ENCODE measurements around the gene SAGE1.
A peak's percentile ranks its signal among the peaks of the same experiment; 100 is the strongest.
"Not testable (repeated sequence)": the region's sequence is repeated elsewhere in the genome, so short reads cannot be mapped to it uniquely, and the experiment has no call there.

The SAGE1 gene

DNA sequence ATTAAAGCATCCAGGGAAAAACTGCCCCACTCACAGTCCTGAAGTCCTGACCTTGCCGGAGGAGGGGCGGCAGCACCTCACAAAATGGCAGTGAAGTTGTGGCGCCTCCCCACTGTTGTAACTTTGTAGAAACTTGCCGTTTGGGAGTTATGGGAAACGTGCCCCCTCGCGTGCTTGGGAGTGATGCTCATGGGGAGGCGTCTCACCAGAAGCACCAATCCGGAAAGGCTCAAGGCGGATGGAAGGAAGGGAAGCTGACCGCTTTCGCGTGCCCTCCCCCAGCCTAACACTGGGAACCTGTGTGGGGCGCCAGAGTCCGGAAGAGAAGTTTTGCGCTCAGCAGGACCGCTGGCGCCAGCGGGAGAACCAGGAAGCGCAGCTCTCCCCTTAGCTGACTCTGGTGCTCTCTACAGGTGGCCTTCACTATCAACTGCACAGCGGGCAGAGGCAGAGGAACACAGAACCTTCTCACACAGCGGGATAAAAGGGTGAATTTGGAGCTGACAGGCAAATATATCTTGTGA is at the start of gene SAGE1, which contains the start of gene CT45A10:
Gene SAGE1 (plus strand): TSS at position 423 of the 524 bp plus-strand sequence. CDS start 2,527 bp downstream, outside the sequence.
Gene CT45A10 (minus strand): TSS at position 151 of the 524 bp plus-strand sequence. CDS start 8,100 bp downstream, outside the sequence.
- no peak for DNase-seq (ENCODE audit: low read depth)

GRCh38 chrX:135854438-135854837 is 39.1 kb upstream of the SAGE1 start, which contains the start of gene CT45A8:
CT45A8 (minus strand) TSS chrX:135854538; CDS start chrX:135850783, 3,755 bp downstream.
- not testable (repeated sequence) for DNase-seq (ENCODE audit: low read depth)

DNA sequence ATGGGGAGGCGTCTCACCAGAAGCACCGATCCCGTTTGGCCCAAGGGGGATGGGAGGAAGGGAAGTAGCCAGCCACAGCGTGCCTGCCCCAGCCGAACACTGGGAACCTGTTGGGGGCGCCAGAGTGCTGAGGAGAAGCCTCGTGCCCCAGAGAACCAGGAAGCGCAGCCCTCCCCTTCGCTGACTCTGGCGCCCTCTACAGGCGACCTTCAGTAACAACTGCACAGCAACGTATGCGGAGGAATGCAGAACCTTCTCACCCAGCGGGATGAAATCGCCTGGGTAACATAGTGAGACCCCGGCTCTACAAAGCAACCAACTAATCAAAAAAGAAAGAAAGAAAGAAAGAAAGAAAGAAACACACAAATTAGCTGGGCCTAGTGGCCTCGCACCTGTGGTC is 21.8 kb upstream of the SAGE1 start, which contains the start of gene CT45A9:
Gene CT45A9 (minus strand): TSS at position 101 of the 400 bp plus-strand sequence. CDS start 3,751 bp downstream, outside the sequence.
- DNase-seq (ENCODE audit: low read depth) = not testable (repeated sequence)

DNA sequence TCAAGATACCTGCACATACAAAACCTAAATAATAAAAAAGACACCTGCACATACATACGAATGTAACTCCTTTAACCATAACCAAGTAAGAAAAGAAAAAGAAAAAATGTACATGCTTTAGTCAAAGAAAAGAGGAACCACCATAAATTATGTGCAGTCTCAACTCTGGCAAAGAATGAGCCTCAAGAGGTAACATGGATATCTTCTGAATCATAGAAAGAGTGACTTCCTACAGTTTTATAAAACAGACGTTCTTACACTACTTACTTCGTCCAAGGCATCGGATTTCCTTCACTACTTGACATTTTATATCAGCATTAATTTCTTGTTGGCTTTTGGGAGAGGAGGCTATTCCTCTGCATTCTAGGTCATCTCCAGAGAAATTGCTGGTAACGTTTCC is 10.8 kb upstream of the SAGE1 start:
- DNase-seq (ENCODE audit: low read depth) = not testable (repeated sequence)

DNA sequence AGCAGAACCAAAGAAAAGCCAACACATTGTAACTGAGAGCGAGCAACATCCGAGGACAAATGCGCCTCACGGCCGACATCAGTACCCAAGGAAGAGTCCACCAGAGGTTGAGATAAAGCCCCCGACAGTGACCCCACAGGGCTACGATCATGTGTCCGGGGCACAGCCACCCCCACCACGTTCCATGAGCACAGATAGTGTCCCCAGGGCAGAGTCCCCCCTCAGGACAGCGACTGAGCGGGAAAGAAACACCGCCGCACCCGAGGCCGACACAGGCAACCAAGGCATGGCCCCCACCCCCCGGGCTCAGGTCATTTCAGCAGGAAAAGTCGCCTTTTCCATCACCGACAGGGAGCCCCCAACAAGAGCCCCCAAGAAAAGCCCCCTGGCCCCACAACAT is 5.3 kb upstream of the SAGE1 start:
- DNase-seq (ENCODE audit: low read depth) = not testable (repeated sequence)

DNA sequence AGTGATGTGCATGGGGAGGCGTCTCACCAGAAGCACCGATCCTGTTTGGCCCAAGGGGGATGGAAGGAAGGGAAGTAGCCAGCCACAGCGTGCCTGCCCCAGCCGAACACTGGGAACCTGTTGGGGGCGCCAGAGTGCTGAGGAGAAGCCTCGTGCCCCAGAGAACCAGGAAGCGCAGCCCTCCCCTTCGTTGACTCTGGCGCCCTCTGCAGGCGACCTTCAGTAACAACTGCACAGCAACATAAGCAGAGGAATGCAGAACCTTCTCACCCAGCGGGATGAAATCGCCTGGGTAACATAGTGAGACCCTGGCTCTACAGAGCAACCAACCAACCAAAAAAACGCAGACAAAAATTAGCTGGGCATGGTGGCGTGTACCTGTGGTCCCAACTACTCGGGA is 4.5 kb upstream of the SAGE1 start:
- DNase-seq (ENCODE audit: low read depth) = not testable (repeated sequence)

- no peak for DNase-seq (ENCODE audit: low read depth)
These were observed 3.4 kb upstream of the SAGE1 start for GRCh38 chrX:135890087-135890585.

GRCh38 chrX:135892781-135893180 is 735 bp upstream of the SAGE1 start:
- no peak for DNase-seq (ENCODE audit: low read depth)

DNA sequence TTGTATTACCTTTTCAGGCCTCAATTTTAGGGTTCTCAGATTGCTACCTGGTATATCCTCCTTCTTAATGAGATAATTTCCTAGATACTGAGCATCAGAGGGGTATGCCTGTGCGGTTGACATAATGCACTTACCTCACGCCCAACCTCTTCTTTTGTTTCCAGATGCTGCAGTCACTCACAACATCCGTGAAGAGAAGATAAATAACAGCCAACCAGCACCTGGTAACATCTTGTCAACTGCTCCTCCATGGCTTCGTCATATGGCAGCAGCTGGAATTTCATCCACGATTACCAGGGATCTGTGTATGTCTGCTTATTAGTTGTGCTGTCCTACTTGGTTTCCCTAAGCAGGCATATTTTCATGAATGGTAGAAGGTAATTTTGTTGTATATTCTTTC is 16.7 kb downstream of the SAGE1 start:
- no peak for DNase-seq (ENCODE audit: low read depth)

- DNase-seq (ENCODE audit: low read depth) = no peak
These were observed 20.9 kb downstream of the SAGE1 start for GRCh38 chrX:135914404-135914803.

- DNase-seq (ENCODE audit: low read depth) = not testable (repeated sequence)
These were observed 27.0 kb downstream of the SAGE1 start for GRCh38 chrX:135920516-135920915.

- DNase-seq (ENCODE audit: low read depth) = no peak
These were observed 29.8 kb downstream of the SAGE1 start for GRCh38 chrX:135923353-135923752.

DNA sequence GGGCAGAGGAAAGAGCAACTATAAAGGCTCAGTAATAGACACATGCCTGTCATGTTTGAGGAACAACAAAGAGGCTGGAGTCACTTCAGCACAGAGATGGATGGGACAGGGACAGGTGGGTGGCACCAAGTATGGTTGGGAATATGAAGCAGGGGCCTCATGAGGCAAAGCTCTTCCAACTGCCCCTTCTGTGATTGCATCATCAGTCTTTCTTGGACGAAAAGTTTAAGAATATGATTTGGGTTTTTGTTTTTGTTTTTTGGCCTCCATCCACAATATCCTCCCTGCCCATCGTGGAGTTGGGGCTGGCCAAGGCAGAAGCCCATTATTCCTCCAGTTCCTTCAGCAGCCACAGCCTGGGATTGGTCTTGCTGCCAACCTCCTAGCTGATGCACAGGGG is 34.4 kb downstream of the SAGE1 start:
- no peak for DNase-seq (ENCODE audit: low read depth)

DNA sequence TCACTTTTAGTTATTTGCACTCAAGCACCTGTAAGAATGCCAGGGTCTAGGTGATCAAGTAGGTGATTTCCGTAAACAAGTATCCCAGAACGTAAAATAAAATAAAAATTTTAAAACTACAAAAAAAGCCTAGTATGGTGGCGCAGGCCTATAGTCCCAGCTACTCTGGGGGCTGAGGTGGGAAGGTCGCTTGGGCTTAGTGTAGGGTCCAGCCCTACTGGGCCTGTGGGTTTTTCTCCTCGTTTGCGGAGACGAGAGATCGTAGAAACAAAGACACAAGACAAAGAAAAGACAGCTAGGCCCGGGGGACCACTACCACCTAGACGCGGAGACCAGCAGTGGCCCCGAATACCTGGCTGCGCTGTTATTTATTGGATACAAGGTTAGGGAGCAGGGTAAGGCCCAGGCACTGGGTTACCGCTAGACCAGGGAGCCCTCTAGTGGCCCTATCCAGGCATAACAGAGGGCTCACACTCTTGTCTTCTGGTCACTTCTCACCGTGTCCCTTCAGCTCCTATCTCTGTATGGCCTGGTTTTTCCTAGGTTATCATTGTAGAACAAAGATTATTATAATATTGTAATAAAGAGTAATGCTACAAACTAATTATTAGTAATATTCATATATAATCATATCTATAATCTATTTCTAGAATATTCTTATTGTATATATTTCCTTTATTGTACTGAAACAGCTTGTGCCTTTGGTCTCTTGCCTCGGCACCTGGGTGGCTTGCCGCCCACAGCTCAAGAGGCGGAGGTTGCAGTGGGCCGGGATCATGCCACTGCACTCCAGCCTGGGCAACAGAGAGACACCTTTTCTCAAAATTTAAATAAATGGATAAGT is 38.4 kb downstream of the SAGE1 start:
- DNase-seq (ENCODE audit: low read depth) = peak; percentile 14

GRCh38 chrX:135944486-135944885 is 51.0 kb downstream of the SAGE1 start:
- no peak for DNase-seq (ENCODE audit: low read depth)

DNA sequence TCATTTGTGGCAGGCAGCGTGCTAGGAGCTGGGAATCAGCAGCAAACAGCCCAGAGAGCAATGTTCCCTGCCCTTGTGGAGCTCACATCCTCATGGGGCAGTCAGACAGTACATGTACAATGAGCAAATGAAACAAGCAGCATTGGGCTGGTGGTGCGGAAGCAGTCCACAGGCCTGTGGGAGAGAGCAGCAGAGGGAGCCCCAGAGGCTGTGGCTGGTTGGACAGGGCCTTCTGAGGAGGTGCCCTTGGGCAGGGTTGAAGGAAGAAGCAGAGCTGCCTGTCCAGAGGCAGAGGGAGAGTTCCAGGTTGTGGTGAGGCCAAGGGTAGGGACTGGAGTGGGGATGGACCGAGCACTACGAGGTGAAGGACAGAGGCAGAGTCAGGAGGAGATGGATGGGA is 57.8 kb downstream of the SAGE1 start:
- no peak for DNase-seq (ENCODE audit: low read depth)
